GM23248 (cell line): ENCODE results near the gene SS18L1. TPM values are rescaled to one million over a fixed set of nuclear protein-coding genes. Genes with fewer than 3 reads are reported as not detected.

Experiments
- DNase-seq: peaks from one replicate; pipeline ENCODE4 v3.0.0-alpha.2; 2015
- H2AFZ ChIP-seq: fragments of 200-600 bp; sonication (generic); 2 replicates; pipeline ENCODE4 v1.6.1; 2016; ENCODE audit warnings: antibody characterized with exemption
- H3F3A ChIP-seq: fragments of 200-600 bp; sonication (generic); 2 replicates; pipeline ENCODE4 v1.6.1; 2016; ENCODE audit warnings: mild to moderate bottlenecking, antibody characterized with exemption, mixed run types; ENCODE audit not compliant: insufficient read depth
- H3K27ac ChIP-seq: fragments of 200-600 bp; sonication (generic); 2 replicates; pipeline ENCODE4 v1.5.1; 2016; ENCODE audit warnings: mild to moderate bottlenecking
- H3K27me3 ChIP-seq: fragments of 200-600 bp; sonication (generic); replicated peaks from 2 replicates; pipeline ENCODE4 v1.6.1; 2016; ENCODE audit warnings: mild to moderate bottlenecking; ENCODE audit not compliant: insufficient read depth
- H3K36me3 ChIP-seq: fragments of 200-600 bp; sonication (generic); 2 replicates; pipeline ENCODE4 v1.6.1; 2016; ENCODE audit warnings: low read depth, mild to moderate bottlenecking
- H3K4me1 ChIP-seq: fragments of 200-600 bp; sonication (generic); 2 replicates; pipeline ENCODE4 v1.6.1; 2016; ENCODE audit warnings: mild to moderate bottlenecking; ENCODE audit not compliant: insufficient read depth
- H3K4me2 ChIP-seq: fragments of 200-600 bp; sonication (generic); one replicate; pipeline ENCODE4 v1.6.1; 2016; ENCODE audit warnings: mild to moderate bottlenecking; ENCODE audit not compliant: unreplicated experiment
- H3K4me3 ChIP-seq: fragments of 200-600 bp; sonication (generic); 2 replicates; pipeline ENCODE4 v1.5.1; 2016; ENCODE audit warnings: mild to moderate bottlenecking
- H3K79me2 ChIP-seq: fragments of 200-600 bp; sonication (generic); 2 replicates; pipeline ENCODE4 v1.6.1; 2016; ENCODE audit warnings: mild to moderate bottlenecking; ENCODE audit not compliant: insufficient read depth
- H3K9ac ChIP-seq: fragments of 200-600 bp; sonication (generic); 2 replicates; pipeline ENCODE4 v1.6.1; 2016; ENCODE audit warnings: mild to moderate bottlenecking
- H3K9me2 ChIP-seq: fragments of 200-600 bp; sonication (generic); 2 replicates; pipeline ENCODE4 v1.6.1; 2016; ENCODE audit warnings: mixed run types, mild to moderate bottlenecking, moderate library complexity; ENCODE audit not compliant: insufficient read depth
- H3K9me3 ChIP-seq: fragments of 200-600 bp; sonication (generic); one replicate; pipeline ENCODE4 v1.6.1; 2017; ENCODE audit warnings: low read depth
- H4K20me1 ChIP-seq: fragments of 200-600 bp; sonication (generic); 2 replicates; pipeline ENCODE4 v1.6.0; 2016; ENCODE audit not compliant: insufficient read depth
- EZH2 ChIP-seq: fragments of 200-600 bp; sonication (generic); IDR thresholded peaks from 2 replicates; pipeline ENCODE4 v1.6.1; 2018; ENCODE audit warnings: antibody characterized with exemption, mild to moderate bottlenecking; ENCODE audit not compliant: insufficient read depth, poor library complexity, severe bottlenecking
- EZH2phosphoT487 ChIP-seq: fragments of 200-600 bp; sonication (generic); IDR thresholded peaks from 2 replicates; pipeline ENCODE4 v1.6.1; 2018; ENCODE audit warnings: antibody characterized with exemption, moderate library complexity, mild to moderate bottlenecking, low read depth; ENCODE audit not compliant: insufficient read depth
- WGBS, 2 experiments: methylation state at CpG; one replicate each; pipeline ENCODE4 v1.1.6; 2015 to 2017; ENCODE audit warnings: low lambda C conversion rate in 2 of 2, low coverage in 1 of 2; ENCODE audit errors: missing lambda C conversion rate in 2 of 2; 5-methylcytosine and 5-hydroxymethylcytosine counted together
- in situ Hi-C: fragments of 300-500 bp; cut with MboI; formaldehyde crosslinking; loops from 2 replicates; pipeline ENCODE4 v1.15.0; 2020
- polyA plus RNA-seq: library from polyadenylated mRNA; unstranded; fragments of >200 nt; fragmentation: Nextera tagmentation; extraction: Ambion mirVana; gene quantifications from 2 replicates; pipeline ENCODE4 v1.2.1, GENCODE V29; 2016
- total RNA-seq: library from RNA; depleted of rRNA; stranded (reverse); fragments of >200 nt; shearing (Covaris generic); gene quantifications from 2 replicates; pipeline ENCODE4 v1.2.3, GENCODE V29; 2014

SS18L1 gene
- total and polyA plus RNA-seq, 2 experiments from 2014 or later, result 2.3 to 8.8 TPM

DNA sequence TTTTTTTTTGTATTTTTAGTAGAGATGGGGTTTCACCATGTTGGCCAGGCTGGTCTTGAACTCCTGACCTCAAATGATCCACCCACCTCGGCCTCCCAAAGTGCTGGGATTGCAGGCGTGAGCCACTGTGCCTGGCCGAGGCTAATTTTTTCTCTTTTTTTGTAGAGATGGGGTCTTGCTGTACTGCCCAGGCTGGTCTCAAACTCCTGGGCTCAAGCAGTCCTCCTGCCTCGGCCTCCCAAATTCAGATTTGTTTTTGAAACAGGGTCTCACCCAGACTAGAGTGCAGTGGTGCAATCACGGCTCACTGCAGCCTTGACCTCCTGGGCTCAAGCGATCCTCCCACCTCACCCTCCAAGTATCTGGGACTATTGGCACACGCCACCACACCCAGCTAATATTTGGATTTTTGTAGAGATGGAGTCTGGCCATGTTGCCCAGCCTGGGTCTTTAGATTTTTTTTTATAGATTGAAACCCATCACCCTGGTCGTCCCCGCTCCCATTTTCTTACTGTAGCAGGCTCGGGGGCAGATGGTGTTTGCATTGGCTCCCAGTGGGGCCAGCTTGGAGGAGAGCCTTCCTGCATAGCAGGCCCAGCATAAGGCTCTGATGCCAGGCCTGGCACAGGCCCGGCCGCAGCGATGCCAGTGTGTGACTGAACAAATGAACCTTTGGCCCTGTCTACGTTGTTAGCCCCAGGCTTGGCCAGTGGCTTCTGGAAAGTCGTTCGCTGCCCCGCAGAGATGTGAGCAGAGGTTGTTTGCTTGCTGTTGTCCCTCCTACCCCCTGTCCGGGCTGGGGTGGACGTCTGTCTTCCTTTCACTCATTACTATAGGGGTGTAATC lies 35.0 kb downstream of the SS18L1 start:
- Histone ChIP-seq H3K9ac (no peak overlapping the region), H3K4me2 (no peak overlapping the region), H3K4me3 (no peak overlapping the region), H3F3A (peaks cover 15% of the 10 kb centered on the region), H4K20me1 (no peaks in the 10 kb centered on the region), H3K27me3 (no peaks in the 10 kb centered on the region), H3K27ac (no peak overlapping the region), H2AFZ (no peak overlapping the region), H3K79me2 (peaks cover 16% of the 10 kb centered on the region), H3K36me3 (peaks cover 7% of the 10 kb centered on the region; the same call in 1 of the 2 replicates), H3K9me3 (no peaks in the 10 kb centered on the region), H3K4me1 (peaks cover 9% of the 10 kb centered on the region), H3K9me2 (no peaks in the 10 kb centered on the region)
- TF ChIP-seq EZH2phosphoT487 (no peak), EZH2 (no peak)
- WGBS, 2 experiments, result 88 to 93% methylated on average over 17 to 19 of the region's 19 CpGs
- no peak for DNase-seq
- in situ Hi-C loops, result no loop called here

DNA sequence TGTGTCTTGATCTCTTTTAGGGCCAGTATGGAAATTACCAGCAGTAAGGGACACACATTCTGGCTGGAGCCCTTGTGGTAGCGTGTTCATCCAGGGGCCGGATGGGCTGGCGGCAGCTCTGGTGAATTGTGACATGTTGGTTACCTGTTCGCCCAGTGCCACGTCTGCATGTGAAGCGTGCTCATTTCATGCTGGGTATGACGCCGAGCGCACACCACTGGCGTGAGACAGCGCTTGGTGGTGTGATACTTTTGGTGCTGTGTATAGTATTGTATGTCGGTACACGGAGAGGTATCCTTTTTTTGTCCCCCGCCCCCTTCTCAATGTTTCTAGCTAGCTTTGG lies 35.6 kb downstream of the SS18L1 start:
- Histone ChIP-seq H3K36me3 (peaks cover 7% of the 10 kb centered on the region; the same call in 1 of the 2 replicates), H3K4me3 (no peak overlapping the region), H3K9ac (no peak overlapping the region), H3F3A (peaks cover 15% of the 10 kb centered on the region), H3K9me3 (no peaks in the 10 kb centered on the region), H3K27ac (no peak overlapping the region), H3K27me3 (no peaks in the 10 kb centered on the region), H3K9me2 (no peaks in the 10 kb centered on the region), H4K20me1 (no peaks in the 10 kb centered on the region), H3K79me2 (peaks cover 21% of the 10 kb centered on the region), H3K4me2 (no peak overlapping the region), H2AFZ (no peak overlapping the region), H3K4me1 (peaks cover 15% of the 10 kb centered on the region)
- in situ Hi-C loops, result no loop called here
- WGBS, 2 experiments, result 91 to 97% methylated on average over 14 of the region's 14 CpGs
- TF ChIP-seq EZH2phosphoT487 (no peak), EZH2 (no peak)
- DNase-seq, result no peak

DNA sequence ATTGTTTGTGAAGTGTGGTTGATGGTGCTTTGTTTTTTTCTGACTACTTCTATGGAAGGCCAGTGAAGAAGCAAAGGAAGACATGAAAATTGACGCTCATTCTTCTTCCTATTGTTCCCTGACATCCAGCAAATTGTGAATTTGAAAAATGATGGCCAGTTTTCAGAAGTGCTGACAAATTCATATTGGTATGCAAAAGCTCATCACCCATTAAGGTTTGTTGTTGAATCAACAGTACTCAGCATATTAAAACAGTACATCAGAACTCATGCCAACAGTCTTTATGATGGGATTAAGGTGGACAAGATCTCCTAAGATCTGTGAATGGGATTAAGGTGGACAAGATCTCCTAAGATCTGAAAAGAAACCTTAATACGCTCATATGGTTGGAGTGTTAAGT lies 38.2 kb downstream of the SS18L1 start:
- 95 to 97% methylated on average over 2 of the region's 2 CpGs for WGBS, 2 experiments
- Histone ChIP-seq H3K79me2 (peaks cover 48% of the 10 kb centered on the region), H3K9me3 (no peaks in the 10 kb centered on the region), H3K9me2 (no peaks in the 10 kb centered on the region), H3K9ac (peak overlapping the region; percentile 99), H3K27me3 (no peaks in the 10 kb centered on the region), H3K4me3 (peak overlapping the region; percentile 99), H3K36me3 (peaks cover 4% of the 10 kb centered on the region; the same call in 1 of the 2 replicates), H3F3A (peaks cover 15% of the 10 kb centered on the region), H3K4me2 (peak overlapping the region; percentile 76), H3K27ac (peak overlapping the region; percentile 83), H4K20me1 (no peaks in the 10 kb centered on the region), H2AFZ (peak overlapping the region; percentile 91), H3K4me1 (peaks cover 20% of the 10 kb centered on the region)
- peak; percentile 21 for DNase-seq
- TF ChIP-seq EZH2phosphoT487, result no peak
- TF ChIP-seq EZH2, result no peak
- in situ Hi-C loops, result no loop called here

DNA sequence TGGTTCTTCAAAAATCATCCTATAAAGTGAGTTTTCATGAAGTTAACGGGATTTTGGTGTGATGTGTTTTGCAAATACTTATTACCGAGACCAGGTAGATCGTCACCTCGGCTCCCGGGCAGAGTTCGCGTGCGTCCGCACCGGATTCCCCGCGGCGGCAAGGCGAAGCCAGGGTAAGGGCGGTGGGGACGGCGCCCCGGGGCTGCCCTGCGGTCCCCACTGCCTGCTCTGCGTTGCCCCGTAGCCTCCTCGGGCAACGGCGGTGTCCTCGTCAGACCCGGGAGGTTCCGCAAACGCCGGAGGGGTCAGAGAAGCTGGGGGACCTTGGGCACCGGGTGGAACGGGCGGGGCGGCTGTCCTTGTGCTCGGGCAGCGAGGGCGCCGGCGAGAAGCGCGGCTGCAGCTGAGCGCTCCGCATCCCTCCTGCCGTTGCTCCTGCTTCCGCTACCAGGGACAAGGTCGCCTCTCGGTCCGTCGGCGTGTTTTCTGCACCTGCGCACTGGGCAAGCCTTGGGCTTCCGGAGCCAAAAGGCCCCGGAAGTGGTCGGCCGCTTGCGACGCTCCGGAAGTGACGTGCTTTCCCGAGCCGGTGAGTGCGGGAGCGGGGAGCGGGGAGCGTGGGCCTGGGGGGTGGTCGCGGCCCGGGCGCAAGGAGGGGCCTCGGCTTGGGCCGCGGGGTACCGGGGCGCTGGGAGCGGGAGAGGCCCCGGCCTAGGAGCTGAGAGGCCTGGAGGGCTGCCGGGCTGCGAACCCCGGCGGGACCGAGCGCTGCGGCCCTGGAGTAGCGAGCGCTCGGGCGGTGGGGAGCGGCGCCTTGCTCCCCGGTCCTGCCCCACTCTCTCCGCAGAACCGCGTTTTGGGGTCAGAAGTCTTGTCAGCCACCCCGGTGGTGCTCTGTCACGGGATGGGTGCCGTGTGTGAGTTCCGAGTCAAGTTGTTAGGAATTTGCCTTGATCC lies 39.2 kb downstream of the SS18L1 start, which contains the start of gene MTG2:
Gene MTG2 (plus strand): TSS at position 560 of the 957 bp plus-strand sequence. CDS start 10,393 bp downstream, outside the sequence.
- H3K79me2 ChIP-seq, result peaks cover 58% of the 10 kb centered on the region
- no peaks in the 10 kb centered on the region for H3K9me3 ChIP-seq
- no peaks in the 10 kb centered on the region for H3K27me3 ChIP-seq
- DNase-seq, result peak; percentile 99
- H3K36me3 ChIP-seq, result peaks cover 4% of the 10 kb centered on the region; the same call in 1 of the 2 replicates
- no peaks in the 10 kb centered on the region for H3K9me2 ChIP-seq
- H4K20me1 ChIP-seq, result no peaks in the 10 kb centered on the region
- WGBS, 2 experiments, result 1 to 2% methylated on average over 53 to 78 of the region's 96 CpGs
- peaks cover 21% of the 10 kb centered on the region for H3F3A ChIP-seq
- H3K9ac ChIP-seq, result peak within 1 kb of the TSS; percentile 99
- H3K4me2 ChIP-seq, result peak within 1 kb of the TSS; percentile 97
- H3K4me1 ChIP-seq, result peaks cover 29% of the 10 kb centered on the region
- H2AFZ ChIP-seq, result peak within 1 kb of the TSS; percentile 91
- H3K4me3 ChIP-seq, result peak within 1 kb of the TSS; percentile 99
- H3K27ac ChIP-seq, result peak within 1 kb of the TSS; percentile 83
- TF ChIP-seq EZH2 (no peak), EZH2phosphoT487 (no peak)
- in situ Hi-C loops, result no loop called here
